ENCODE data around the gene POC1A. TPM values are rescaled to one million over a fixed set of nuclear protein-coding genes. Genes with fewer than 3 reads are reported as not detected.

POC1A gene
- total RNA-seq, 1 experiment from 2014 or later, result 29.0 TPM

- H4K8ac ChIP-seq (replicated peaks; ENCODE audit: insufficient read length, low read depth, low read length), result no peak overlapping the region
- no peak overlapping the region for H2BK120ac ChIP-seq (ENCODE audit: low read depth, low read length, poor library complexity, severe bottlenecking)
- H2BK5ac ChIP-seq (ENCODE audit: insufficient read length, low read length), result no peak overlapping the region
- H3T11ph ChIP-seq (ENCODE audit: low read length), result no peak overlapping the region
- H2BK12ac ChIP-seq (ENCODE audit: insufficient read length, low read depth, low read length), result no peak overlapping the region
- no peak overlapping the region for H4K91ac ChIP-seq (ENCODE audit: insufficient read length, low read depth, low read length)
- no peak overlapping the region for H3K18ac ChIP-seq (ENCODE audit: insufficient read length, low read depth, low read length)
- H3K14ac ChIP-seq (ENCODE audit: insufficient read depth, low read length), result no peak overlapping the region
- H3K4ac ChIP-seq (ENCODE audit: low read depth, low read length), result no peak overlapping the region
- Mint-ChIP-seq H3K4me1 (peaks cover 7 to 14% of the 10 kb centered on the region in 2 experiments), H3K27me3 (ENCODE audit: low read depth) (peaks cover 4% of the 10 kb centered on the region), H3K4me3 (no peak overlapping the region), H3K9me3 (no peaks in the 10 kb centered on the region), H3K27ac (no peak overlapping the region), H3K36me3 (ENCODE audit: insufficient read depth in 1 of 3, low read depth in 3 of 3) (no peaks in the 10 kb centered on the region)
- H3K4me1 ChIP-seq (ENCODE audit: insufficient read depth, low read length), result no peaks in the 10 kb centered on the region
- no peaks in the 10 kb centered on the region for H3K23me2 ChIP-seq (ENCODE audit: insufficient read length, low read depth, low read length, poor library complexity, severe bottlenecking)
- H2AK5ac ChIP-seq (ENCODE audit: insufficient read length, low read length), result no peak overlapping the region
- H4K20me1 ChIP-seq (ENCODE audit: control insufficient read depth, insufficient read depth, insufficient read length), result no peaks in the 10 kb centered on the region
- H3K56ac ChIP-seq (ENCODE audit: insufficient read length, low read depth, low read length), result no peak overlapping the region
- no CpG with 5 or more reads among the region's 9 CpGs for WGBS (ENCODE audit: extremely low coverage, insufficient read length, low lambda C conversion rate)
- no peaks in the 10 kb centered on the region for H3K27me3 ChIP-seq (ENCODE audit: insufficient read depth, low read length)
- no peak overlapping the region for H3K27ac ChIP-seq (ENCODE audit: insufficient read length, low read depth, low read length)
- DNase-seq, result no peak
- H2BK15ac ChIP-seq (ENCODE audit: low read depth, low read length), result no peak overlapping the region
- no peak overlapping the region for H3K9ac ChIP-seq (ENCODE audit: extremely low read depth, insufficient read length, low read length)
- no peak overlapping the region for H3K23ac ChIP-seq (ENCODE audit: insufficient read length, low read depth, low read length)
- H2BK20ac ChIP-seq (ENCODE audit: low read depth, low read length, poor library complexity, severe bottlenecking), result no peak overlapping the region
- H3K79me2 ChIP-seq (ENCODE audit: insufficient read depth, low read length), result no peaks in the 10 kb centered on the region
- H3K79me1 ChIP-seq (ENCODE audit: insufficient read depth, low read depth, low read length, poor library complexity, severe bottlenecking), result no peaks in the 10 kb centered on the region
- H3K4me2 ChIP-seq (ENCODE audit: insufficient read depth, insufficient read length, low read length), result no peak overlapping the region
- no peak overlapping the region for H2AFZ ChIP-seq (ENCODE audit: low read length)
- no peaks in the 10 kb centered on the region for H3K9me3 ChIP-seq (ENCODE audit: control insufficient read depth, low read depth, low read length)
- TF ChIP-seq CTCF (conservative IDR thresholded peaks at IDR 0.05), result no peak
- H4K5ac ChIP-seq (ENCODE audit: insufficient read length, low read depth, low read length), result no peak overlapping the region
These were observed 32.5 kb upstream of the POC1A start for GRCh38 chr3:52186729-52187128.

All from H9 (cell line).